Cardiac septum (tissue), 1 donor: ENCODE data around the gene SERPINC1. TPM values are rescaled to one million over a fixed set of nuclear protein-coding genes. Genes with fewer than 3 reads are reported as not detected.
"Not testable (repeated sequence)": the region's sequence is repeated elsewhere in the genome, so short reads cannot be mapped to it uniquely, and the experiment has no call there.

Source experiments
- DNase-seq: peaks from one replicate; pipeline ENCODE4 v3.0.0-alpha.2; 2020; ENCODE audit warnings: low spot score
- intact Hi-C: fragments of 100-400 bp; cut with DNase I; formaldehyde crosslinking; loops from one replicate; pipeline ENCODE4 v1.14.0; 2022
- total RNA-seq: library from RNA; stranded (reverse); fragmentation: NEBNext Ultra II Directional; extraction: Animal tissue kit (Norgen Biotek cat#: 25700); gene quantifications from one replicate; pipeline ENCODE4 v1.2.1, GENCODE V29; 2021
- donor health status: DM: no; HTN: no; CAD: no.

Gene SERPINC1
- total RNA-seq, 1 donor from 2014 or later, result 0.40 TPM

DNA sequence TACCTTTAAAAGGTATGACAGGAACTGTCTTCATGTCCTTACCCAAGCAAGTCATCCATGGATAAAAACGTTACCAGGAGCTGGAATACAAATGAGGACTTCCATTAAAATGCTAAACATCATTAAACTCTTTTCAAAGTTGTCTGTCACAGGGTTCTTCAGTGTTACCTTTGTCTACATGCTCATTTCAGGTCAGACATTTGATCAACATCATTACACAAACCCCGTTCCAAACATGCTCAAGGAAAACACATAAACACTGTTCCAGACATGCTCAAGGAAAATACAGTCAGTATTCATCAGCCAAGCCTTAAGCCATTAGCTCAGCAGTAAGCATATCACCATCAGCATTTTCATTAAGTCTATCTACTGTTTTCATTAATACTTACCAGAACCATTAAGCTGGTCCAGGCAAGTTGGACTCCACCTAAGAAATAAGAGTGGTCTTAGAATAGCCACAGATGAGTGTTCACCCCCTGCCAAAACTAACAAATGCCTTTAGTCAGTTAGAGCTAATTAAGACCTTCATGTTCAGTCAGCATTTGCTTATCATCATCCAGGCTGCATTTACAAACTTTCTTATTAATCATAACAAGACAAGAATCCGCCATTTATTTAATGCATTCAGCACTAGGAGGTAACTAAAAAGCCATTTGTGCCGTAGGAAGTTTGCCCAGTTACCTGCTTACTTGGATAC is 51.5 kb downstream of the SERPINC1 start:
- intact Hi-C loops, result loop anchor here (5.0 kb wide), 1 partner anchor 1132 kb away; the partner anchor contains the start of gene CACYBP
- no peak for DNase-seq

DNA sequence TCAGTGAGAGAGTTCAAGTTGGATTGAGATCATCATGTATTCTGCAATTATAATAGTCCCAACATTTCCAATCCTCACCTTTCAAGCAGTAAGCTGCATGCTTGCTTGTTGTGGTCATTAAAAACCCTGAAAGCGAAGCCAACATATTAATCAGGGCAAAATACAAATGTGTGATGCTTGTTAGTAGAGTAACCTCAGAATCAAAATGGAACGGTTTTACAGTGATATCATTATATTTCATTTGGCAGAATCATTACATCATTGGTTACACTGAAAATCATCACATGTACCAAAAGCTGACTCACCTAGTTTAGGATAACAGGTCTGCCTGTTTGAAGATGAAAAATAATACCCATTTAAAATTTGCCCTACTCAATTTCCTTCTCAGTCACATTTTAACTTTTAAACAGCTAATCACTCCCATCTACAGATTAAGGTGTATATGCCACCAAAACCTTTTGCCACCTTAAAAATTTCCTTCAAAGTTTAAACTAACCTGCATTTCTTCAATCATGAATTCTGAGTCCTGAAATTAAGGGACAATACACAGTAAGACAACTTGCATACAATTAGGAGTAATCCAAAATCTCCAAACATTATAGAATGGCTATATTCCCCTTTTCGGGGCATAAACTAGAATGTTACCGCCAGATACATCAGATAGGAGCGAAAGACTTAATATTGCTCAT is 52.8 kb downstream of the SERPINC1 start:
- intact Hi-C loops, result no loop called here
- no peak for DNase-seq

DNA sequence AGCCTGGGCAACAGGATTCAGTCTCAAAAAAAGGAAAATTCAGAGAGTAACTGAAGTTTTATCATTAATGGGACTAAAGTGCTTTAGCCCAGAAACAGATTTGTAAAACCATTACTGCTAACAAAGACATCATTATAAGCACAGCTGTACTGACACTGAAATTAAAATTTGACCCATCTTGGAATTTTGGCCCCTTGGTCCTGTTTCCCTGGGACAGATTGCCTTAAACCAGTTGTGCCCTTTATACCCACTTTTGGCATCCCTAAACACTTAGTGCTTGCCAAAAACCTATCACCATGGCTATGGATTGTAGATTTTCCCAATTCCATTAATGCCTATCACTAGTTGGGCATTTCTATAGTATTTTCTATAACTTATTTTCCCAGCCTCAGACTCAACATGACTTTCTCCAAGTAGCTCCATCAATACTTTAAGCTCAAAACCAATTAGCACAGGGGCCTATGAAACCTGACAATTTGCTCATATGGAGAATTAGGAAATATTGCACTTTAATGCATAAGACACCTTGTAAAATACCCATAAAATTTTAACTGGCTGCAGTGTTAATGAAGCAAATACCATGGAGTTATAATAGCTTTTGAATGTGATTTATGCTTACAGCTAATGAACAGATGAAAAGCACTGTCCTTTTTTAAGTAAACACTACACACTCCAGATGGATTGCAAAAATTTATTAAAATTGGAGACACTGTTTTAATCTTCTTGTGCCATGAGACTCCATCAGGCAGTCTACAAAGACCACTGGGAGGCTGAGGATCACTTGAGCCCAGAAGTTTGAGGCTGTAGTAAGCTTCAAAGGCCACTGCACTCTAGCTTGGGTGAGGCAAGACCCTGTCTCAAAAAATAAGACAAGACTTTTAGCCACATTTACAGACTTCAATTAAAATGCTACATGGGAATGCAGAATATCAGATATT is 53.6 kb downstream of the SERPINC1 start:
- intact Hi-C loops, result no loop called here
- DNase-seq, result no peak

DNA sequence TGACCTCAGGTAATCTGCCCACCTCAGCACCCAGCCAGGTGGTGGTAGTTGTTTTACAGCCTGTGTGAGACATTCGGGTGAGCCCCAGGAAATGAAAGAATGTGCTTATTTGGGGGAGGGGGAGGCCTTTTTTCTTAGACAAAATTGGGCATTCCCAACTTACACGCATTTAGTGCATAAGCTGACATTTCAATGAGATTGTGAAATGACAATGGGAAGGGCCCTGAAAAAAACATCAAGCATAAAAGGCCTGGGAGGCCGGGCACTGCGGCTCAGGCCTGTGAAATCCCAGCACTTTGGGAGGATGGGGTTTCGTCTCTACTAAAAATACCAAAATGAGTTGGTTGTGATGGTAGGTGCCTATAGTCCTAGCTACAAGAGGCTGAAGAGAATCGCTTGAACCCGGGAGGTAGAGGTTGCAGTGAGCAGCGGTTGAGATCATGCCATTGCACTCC is 54.3 kb downstream of the SERPINC1 start:
- DNase-seq, result no peak
- intact Hi-C loops, result no loop called here

DNA sequence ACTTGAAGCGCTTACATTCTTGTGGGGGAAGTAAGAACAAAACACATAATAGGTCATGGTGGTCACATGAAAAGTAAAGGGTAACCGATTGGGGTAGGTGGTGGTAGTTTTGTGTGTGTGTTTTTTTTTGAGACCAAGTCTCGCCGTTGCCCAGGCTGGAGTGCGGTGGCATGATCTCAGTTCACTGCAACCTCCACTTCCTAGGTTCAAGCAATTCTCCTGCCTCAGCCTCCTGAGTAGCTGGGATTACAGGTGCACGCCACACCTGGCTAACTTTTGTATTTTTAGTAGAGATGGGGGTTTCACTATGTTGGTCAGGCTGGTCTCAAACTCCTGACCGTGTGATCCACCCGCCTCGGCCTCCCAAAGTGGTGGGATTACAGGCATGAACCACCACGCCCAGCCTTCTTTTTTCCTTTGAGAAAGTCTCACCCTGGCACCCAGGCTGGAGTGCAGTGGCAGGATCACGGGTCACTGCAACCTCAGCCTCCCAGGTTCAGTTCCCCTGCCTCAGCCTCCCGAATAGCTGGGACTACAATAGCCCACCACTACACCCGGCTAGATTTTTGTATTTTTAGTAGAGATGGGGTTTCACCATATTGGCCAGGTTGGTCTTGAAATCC is 54.9 kb downstream of the SERPINC1 start:
- DNase-seq, intact Hi-C loops: not testable (repeated sequence)

DNA sequence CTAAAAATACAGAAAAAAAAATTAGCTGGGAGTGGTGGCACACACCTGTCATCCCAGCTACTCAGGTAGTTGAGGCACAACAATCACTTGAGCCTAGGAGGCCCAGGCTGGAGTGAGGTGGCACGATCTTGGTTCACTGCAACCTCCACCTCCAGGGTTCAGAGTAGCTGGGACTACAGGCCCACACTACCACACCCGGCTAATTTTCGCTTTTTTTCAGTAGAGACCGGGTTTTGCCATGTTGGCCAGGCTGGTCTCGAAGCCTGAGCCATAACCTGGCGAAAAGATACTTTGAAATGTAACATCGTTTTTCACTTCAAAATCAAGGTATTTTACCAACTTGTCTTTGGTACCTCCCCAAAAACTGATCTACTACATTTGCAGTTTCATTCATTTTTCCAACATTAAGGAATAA is 55.4 kb downstream of the SERPINC1 start:
- intact Hi-C loops, result no loop called here
- no peak for DNase-seq

DNA sequence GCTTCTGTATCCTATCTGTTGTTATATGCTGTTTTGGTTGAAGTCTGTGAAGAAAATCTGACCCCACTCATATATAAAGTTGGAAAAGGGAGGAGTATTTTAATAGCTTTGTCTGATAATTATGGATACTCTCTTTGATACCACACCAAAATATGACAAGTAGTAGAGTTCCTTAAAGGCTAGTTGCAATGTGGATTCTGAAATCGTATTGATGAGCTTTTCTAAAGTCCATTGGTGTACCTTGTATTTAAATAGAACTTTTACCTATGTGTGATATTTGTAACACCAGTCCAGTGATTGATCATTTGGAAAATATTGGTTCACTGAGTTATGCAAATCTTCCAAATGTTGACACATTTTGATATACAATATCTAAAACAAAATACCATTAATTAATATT is 57.1 kb downstream of the SERPINC1 start:
- intact Hi-C loops, result no loop called here
- no peak for DNase-seq

DNA sequence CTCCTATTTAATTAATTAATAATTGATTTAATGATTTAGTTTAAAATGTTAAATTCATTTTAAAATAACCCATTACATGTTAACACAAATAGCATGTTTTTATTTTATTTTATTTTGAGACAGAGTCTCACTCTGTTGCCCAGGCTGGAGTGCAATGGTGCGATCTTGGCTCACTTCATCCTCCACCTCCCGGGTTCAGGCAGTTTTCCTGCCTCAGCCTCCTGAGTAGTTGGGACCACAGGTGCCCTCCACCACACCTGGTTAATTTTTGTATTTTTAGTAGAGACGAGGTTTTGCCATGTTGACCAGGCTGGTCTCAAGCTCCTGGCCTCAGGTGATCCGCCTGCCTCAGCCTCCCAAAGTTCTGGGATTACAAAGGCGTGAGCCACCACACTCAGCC is 57.6 kb downstream of the SERPINC1 start:
- intact Hi-C loops, result not testable (repeated sequence)

DNA sequence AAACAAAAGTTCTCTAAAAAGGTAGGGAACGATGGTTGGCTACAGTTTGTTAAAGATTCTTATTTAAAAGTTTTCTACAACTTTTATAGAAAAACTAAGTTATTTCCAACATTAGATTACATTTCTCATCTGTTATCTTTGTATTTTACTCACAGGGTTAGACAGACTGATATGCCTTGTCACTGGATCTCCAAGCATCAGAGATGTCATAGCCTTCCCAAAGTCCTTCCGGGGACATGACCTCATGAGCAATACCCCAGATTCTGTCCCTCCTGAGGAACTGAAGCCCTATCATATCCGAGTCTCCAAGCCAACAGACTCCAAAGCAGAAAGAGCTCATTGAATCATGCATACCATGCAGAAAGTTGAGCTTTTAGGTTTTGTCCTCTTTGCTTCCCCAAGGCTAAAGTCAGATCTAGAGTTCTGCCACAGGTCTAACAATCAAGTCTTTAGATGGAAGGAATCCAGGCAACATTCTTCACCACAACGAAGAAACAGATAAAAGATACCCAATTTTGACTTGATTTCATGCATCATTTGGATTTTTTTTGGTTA is 59.7 kb downstream of the SERPINC1 start:
- no peak for DNase-seq
- intact Hi-C loops, result no loop called here

More for the DNA sequence above, 57.6 kb downstream of the SERPINC1 start:
- DNase-seq, result not testable (repeated sequence)

DNA sequence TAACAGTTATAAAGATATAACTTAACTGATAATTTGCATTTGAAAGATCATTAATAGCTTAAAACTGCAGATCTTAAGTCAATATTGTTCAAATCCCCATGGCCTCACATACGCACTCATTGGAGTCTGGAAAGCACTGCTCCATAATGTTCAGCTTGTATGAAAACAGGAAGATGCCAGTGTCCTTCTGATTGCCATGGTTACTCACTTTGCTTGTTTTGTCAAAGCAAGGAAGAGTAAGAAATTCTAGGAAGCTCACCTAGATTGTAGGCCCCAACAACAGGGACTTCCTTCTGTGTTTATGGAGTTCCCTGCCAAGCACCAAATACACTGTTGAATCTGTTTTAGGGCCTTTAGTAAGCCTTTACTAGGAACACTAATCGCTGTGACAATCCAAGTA is 60.2 kb downstream of the SERPINC1 start:
- intact Hi-C loops, result no loop called here

DNA sequence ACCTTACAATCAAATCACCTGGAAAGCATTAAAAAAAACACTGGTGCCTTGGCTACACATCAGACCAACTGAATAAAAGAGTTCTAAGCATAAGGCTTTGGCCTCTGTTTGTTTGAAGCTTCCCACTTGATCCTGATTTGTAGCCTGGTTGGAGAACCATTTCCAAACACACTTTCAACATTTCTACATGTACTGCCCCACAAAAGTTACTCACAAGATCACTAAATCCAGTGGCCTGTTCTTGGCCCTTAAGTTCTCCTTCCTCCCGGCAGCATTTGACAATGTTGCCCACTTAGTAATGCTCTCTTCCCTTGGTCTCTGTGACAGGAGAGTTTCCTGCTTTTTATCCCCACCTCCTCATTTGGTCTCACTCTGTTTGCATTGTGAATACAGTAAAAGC is 61.1 kb downstream of the SERPINC1 start:
- intact Hi-C loops, result no loop called here

More for the DNA sequence above, 60.2 kb downstream of the SERPINC1 start:
- no peak for DNase-seq

More for the DNA sequence above, 61.1 kb downstream of the SERPINC1 start:
- DNase-seq, result no peak

Other genes starting within 250 kb of the SERPINC1 start
- 0.32 TPM for gene ANKRD45, start 247.5 kb downstream of the SERPINC1 start, total RNA-seq
- 17.1 TPM for gene KLHL20, start 202.3 kb downstream of the SERPINC1 start, total RNA-seq
- gene DARS2, start 92.7 kb downstream of the SERPINC1 start, total RNA-seq, result 12.5 TPM
- 3.9 TPM for gene CENPL, start 92.4 kb downstream of the SERPINC1 start, total RNA-seq
- 58.0 TPM for gene GAS5, start 49.3 kb downstream of the SERPINC1 start, total RNA-seq
- gene ZBTB37, start 48.9 kb downstream of the SERPINC1 start, total RNA-seq, result 14.3 TPM
- 24.7 TPM for gene RC3H1, start 105.0 kb upstream of the SERPINC1 start, total RNA-seq
- gene RABGAP1L, start 242.2 kb upstream of the SERPINC1 start, total RNA-seq, result 109 TPM